GM12872 (cell line): Measurements from ENCODE around the gene OSBPL6.

ENCODE experiments used
- TF ChIP-seq, protein P1 (sequence below): IDR thresholded peaks from 3 replicates; pipeline ENCODE4 v1.5.1; 2011; ENCODE audit warnings: low read depth, mild to moderate bottlenecking, low read length, moderate library complexity; ENCODE audit not compliant: insufficient read depth

The OSBPL6 gene

GRCh38 chr2:178229927-178230326 lies 35.6 kb downstream of the OSBPL6 start:
- TF ChIP-seq, protein P1, sequence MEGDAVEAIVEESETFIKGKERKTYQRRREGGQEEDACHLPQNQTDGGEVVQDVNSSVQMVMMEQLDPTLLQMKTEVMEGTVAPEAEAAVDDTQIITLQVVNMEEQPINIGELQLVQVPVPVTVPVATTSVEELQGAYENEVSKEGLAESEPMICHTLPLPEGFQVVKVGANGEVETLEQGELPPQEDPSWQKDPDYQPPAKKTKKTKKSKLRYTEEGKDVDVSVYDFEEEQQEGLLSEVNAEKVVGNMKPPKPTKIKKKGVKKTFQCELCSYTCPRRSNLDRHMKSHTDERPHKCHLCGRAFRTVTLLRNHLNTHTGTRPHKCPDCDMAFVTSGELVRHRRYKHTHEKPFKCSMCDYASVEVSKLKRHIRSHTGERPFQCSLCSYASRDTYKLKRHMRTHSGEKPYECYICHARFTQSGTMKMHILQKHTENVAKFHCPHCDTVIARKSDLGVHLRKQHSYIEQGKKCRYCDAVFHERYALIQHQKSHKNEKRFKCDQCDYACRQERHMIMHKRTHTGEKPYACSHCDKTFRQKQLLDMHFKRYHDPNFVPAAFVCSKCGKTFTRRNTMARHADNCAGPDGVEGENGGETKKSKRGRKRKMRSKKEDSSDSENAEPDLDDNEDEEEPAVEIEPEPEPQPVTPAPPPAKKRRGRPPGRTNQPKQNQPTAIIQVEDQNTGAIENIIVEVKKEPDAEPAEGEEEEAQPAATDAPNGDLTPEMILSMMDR, result no peak

DNA sequence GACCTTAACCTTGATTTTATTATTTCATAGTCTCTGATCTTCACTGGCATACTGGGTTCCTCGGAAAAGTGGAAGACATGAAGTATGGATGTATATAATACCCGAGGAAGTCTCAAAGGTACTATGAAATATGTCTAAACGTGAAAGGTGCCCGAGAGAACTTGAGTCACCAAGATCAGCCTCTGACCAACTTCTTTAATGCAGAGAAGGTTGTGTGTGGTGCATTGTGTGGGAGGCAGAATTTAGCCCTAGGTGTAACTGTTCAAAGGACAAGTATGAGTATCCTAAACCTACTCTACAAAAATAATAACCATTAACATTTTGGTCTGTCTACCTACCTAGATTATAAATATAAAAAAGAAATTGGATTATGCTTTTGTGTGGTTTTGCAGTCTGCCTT lies 36.1 kb downstream of the OSBPL6 start:
- TF ChIP-seq, protein P1, result no peak

DNA sequence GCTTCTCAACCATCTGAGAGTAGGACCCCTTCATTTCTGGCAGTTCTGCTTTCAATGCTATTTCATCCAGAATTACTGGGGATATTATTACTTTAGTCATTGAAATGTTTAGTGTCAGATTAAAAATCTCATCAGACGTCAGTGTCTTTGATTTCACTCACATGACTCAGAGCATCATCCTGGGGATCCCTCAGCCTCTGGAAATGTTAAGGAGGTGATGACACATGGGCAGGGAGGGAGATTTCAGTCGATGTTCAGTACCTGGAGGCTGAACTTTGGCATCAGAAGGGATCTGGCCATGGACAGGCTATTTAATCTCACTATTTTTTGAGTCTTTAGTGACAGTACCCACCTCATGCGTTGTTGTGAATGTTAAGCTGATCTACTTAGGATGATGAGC lies 39.1 kb downstream of the OSBPL6 start:
- TF ChIP-seq, protein P1, result no peak

GRCh38 chr2:178234648-178235047 lies 40.3 kb downstream of the OSBPL6 start:
- TF ChIP-seq, protein P1, result no peak

- TF ChIP-seq, protein P1, result no peak
Measured at GRCh38 chr2:178237488-178238153, 43.3 kb downstream of the OSBPL6 start.

- TF ChIP-seq, protein P1, result no peak
Measured at GRCh38 chr2:178238154-178238521, 43.8 kb downstream of the OSBPL6 start.

DNA sequence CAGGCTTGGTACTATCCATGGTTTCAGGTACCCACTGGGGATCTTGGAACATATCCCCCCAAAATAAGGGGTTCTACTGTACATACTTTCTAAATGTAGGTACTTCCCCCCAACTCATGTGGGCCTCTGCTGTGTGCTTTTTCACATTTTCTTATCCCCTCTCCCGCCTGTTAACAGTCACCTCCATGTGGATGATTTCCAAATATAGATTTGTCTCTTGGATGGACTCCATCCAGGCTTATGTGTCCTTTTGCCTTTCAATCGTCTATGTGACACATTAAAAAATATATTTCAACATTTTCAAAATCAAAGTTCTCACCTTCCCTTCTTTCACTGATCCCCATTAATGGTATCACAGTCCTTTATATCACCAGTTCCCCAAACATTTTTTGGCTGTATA lies 44.4 kb downstream of the OSBPL6 start:
- TF ChIP-seq, protein P1, result no peak
